MM.1S (cell line): ENCODE data around the gene CANT1.

Experiments
- CTCF ChIP-seq: fragments of 300-600 bp; sonication (generic); IDR thresholded peaks from 2 replicates; pipeline ENCODE4 v1.5.1; 2016; ENCODE audit warnings: antibody characterized with exemption, low read length, mixed read lengths
- EZH2 ChIP-seq: fragments of 300-600 bp; sonication (generic); optimal IDR thresholded peaks from 2 replicates; pipeline ENCODE3; 2017; ENCODE audit warnings: low read depth, mild to moderate bottlenecking, antibody characterized with exemption, low read length, mixed read lengths
- EZH2phosphoT487 ChIP-seq: fragments of 300-600 bp; sonication (generic); IDR thresholded peaks from 2 replicates; pipeline ENCODE4 v1.6.1; 2018; ENCODE audit warnings: antibody characterized with exemption, low read length

GRCh38 chr17:78969865-78970264 is 39.7 kb downstream of the CANT1 start:
- TF ChIP-seq CTCF (no peak), EZH2 (no peak), EZH2phosphoT487 (no peak)
